HepG2 (cell line): ENCODE data around the gene BIRC6. TPM values are rescaled to one million over a fixed set of nuclear protein-coding genes. Genes with fewer than 3 reads are reported as not detected.

Experiments
- ATAC-seq: fragments of 200-7000 bp; cut with Tn5 transposase; 3 replicates; pipeline ENCODE4 v1.9.1; 2020; ENCODE audit warnings: mild to moderate bottlenecking, moderate library complexity
- BruUV-seq: library from RNA; stranded (reverse); fragments of 400-500 nt; replicated peaks from 2 replicates; lab custom pipeline; 2021; lab: Mats Ljungman, UMichigan
- CTCF ChIA-PET: fragments of 300-600 bp; formaldehyde crosslinking; extraction: SDS; loops from one replicate; lab custom pipeline; 2021; ENCODE audit warnings: low total read pairs, inconsistent platforms, low intra/inter-chr PET ratio; lab: Yijun Ruan, JAX
- POLR2A ChIA-PET: fragments of 350-600 bp; sonication (Branson Sonifier 250); formaldehyde crosslinking; loops from one replicate; lab custom pipeline; 2020; ENCODE audit warnings: antibody characterized with exemption, inconsistent platforms; lab: Yijun Ruan, JAX
- DNase-seq: peaks from one replicate; pipeline ENCODE4 v3.0.0-alpha.2; 2015; ENCODE audit warnings: low spot score
- FAIRE-seq: peaks from 3 replicates; lab custom pipeline; 2011; peaks lifted over from hg19 to GRCh38; lab: Jason Lieb, UNC
- H2AFZ ChIP-seq: one replicate; pipeline ENCODE4 v1.6.1; 2011; ENCODE audit warnings: low read length, inconsistent platforms
- H3K27ac ChIP-seq: fragments of 300-600 bp; 3 replicates; pipeline ENCODE4 v1.8.0; 2011; ENCODE audit warnings: mixed run types, mild to moderate bottlenecking, mixed read lengths, low read length, inconsistent platforms; ENCODE audit not compliant: insufficient read depth; ENCODE audit errors: extremely low read length
- H3K27me3 ChIP-seq, 2 experiments: fragments of 200-600 bp in 1 of 2; 2 replicates in 1 of 2; 3 replicates in 1 of 2; pipeline versions ENCODE4 v1.6.0 to v1.8.0; 2011; ENCODE audit warnings: low read length in 2 of 2, mild to moderate bottlenecking in 2 of 2, moderate library complexity in 2 of 2, inconsistent platforms in 1 of 2; ENCODE audit not compliant: insufficient read depth in 2 of 2, control insufficient read depth in 1 of 2
- H3K36me3 ChIP-seq, 2 experiments: fragments of 200-600 bp in 1 of 2; replicated peaks in 1 of 2; 2 replicates in 1 of 2; 3 replicates in 1 of 2; pipeline versions ENCODE4 v1.5.1 to v1.8.0; 2011; ENCODE audit warnings: low read length in 2 of 2, inconsistent platforms in 1 of 2; ENCODE audit not compliant: insufficient read depth in 2 of 2, control insufficient read depth in 1 of 2
- H3K4me1 ChIP-seq: 2 replicates; pipeline ENCODE4 v1.5.1; 2012; ENCODE audit warnings: low read length, inconsistent platforms; ENCODE audit not compliant: insufficient read depth
- H3K4me2 ChIP-seq: 2 replicates; pipeline ENCODE4 v1.6.0; 2011; ENCODE audit warnings: low read depth, low read length, inconsistent platforms
- H3K4me3 ChIP-seq, 3 experiments: fragments of 200-600 bp in 1 of 3; sonication (generic), shearing (Covaris generic) in 1 of 3; replicated peaks in 1 of 3; 2 replicates each; pipeline ENCODE4 v1.5.1; 2011 to 2016; ENCODE audit warnings: low read length in 3 of 3, inconsistent platforms in 2 of 3, low read depth in 2 of 3, mild to moderate bottlenecking in 2 of 3, control low read depth in 1 of 3, mixed read lengths in 1 of 3; ENCODE audit not compliant: insufficient read depth in 1 of 3
- H3K79me2 ChIP-seq: one replicate; pipeline ENCODE4 v1.6.1; 2011; ENCODE audit warnings: low read length, inconsistent platforms; ENCODE audit not compliant: insufficient read depth
- H3K9ac ChIP-seq: 2 replicates; pipeline ENCODE4 v1.6.0; 2011; ENCODE audit warnings: mild to moderate bottlenecking, low read depth, low read length, inconsistent platforms; ENCODE audit not compliant: insufficient read depth
- H3K9me3 ChIP-seq: 2 replicates; pipeline ENCODE4 v1.5.1; 2012; ENCODE audit warnings: mild to moderate bottlenecking, low read length
- H4K20me1 ChIP-seq: 2 replicates; pipeline ENCODE4 v1.6.0; 2011; ENCODE audit warnings: inconsistent platforms, mild to moderate bottlenecking, low read length, moderate library complexity; ENCODE audit not compliant: insufficient read depth
- AHR ChIP-seq: IDR thresholded peaks from 2 replicates; pipeline ENCODE4 v1.6.1; 2018; ENCODE audit warnings: missing genetic modification reagents, missing compliant biosample characterization
- ARID3A ChIP-seq: IDR thresholded peaks from 2 replicates; pipeline ENCODE4 v1.6.1; 2012; ENCODE audit warnings: low read depth, low read length, improper control_type of control experiment
- HNRNPH1 ChIP-seq: fragments of 200-400 bp; formaldehyde crosslinking; optimal IDR thresholded peaks from 2 replicates; pipeline ENCODE3; 2017; ENCODE audit warnings: mild to moderate bottlenecking, low read depth, low read length
- MBD4 ChIP-seq: IDR thresholded peaks from 2 replicates; pipeline ENCODE4 v1.6.1; 2012; ENCODE audit warnings: low read length, inconsistent platforms, borderline replicate concordance
- MED1 ChIP-seq: sonication (generic); formaldehyde crosslinking; IDR thresholded peaks from 2 replicates; pipeline ENCODE4 v1.4.0; 2020; ENCODE audit warnings: missing genetic modification reagents
- MEIS2 ChIP-seq: sonication (generic); formaldehyde crosslinking; IDR thresholded peaks from 2 replicates; pipeline ENCODE4 v1.9.0; 2021; ENCODE audit warnings: mild to moderate bottlenecking, missing genetic modification reagents
- NAIF1 ChIP-seq: sonication (generic); formaldehyde crosslinking; IDR thresholded peaks from 2 replicates; pipeline ENCODE4 v1.5.0; 2020; ENCODE audit warnings: mild to moderate bottlenecking, missing genetic modification reagents, borderline replicate concordance
- NFYC ChIP-seq: IDR thresholded peaks from 2 replicates; pipeline ENCODE4 v1.6.1; 2016; ENCODE audit warnings: missing genetic modification reagents, missing compliant biosample characterization
- RXRA ChIP-seq: sonication (generic); formaldehyde crosslinking; IDR thresholded peaks from 2 replicates; pipeline ENCODE4 v1.5.1; 2020; ENCODE audit warnings: missing genetic modification reagents
- SAP130 ChIP-seq: IDR thresholded peaks from 2 replicates; pipeline ENCODE4 v1.6.1; 2016; ENCODE audit warnings: low read depth
- SRSF9 ChIP-seq: fragments of 200-400 bp; formaldehyde crosslinking; IDR thresholded peaks from 2 replicates; pipeline ENCODE4 v1.6.1; 2018; ENCODE audit warnings: borderline replicate concordance, mild to moderate bottlenecking, low read depth, low read length; ENCODE audit not compliant: insufficient read depth, poor library complexity, severe bottlenecking
- ZBTB20 ChIP-seq: sonication (generic); formaldehyde crosslinking; IDR thresholded peaks from 2 replicates; pipeline ENCODE4 v1.8.1; 2023; ENCODE audit warnings: missing genetic modification reagents, low read depth, mild to moderate bottlenecking, borderline replicate concordance
- ZNF124 ChIP-seq: sonication (generic); formaldehyde crosslinking; IDR thresholded peaks from 2 replicates; pipeline ENCODE4 v1.4.0; 2020; ENCODE audit warnings: missing genetic modification reagents
- ZNF646 ChIP-seq: sonication (generic); formaldehyde crosslinking; IDR thresholded peaks from 2 replicates; pipeline ENCODE4 v1.9.0; 2021; ENCODE audit warnings: mild to moderate bottlenecking, missing genetic modification reagents
- ZNF773 ChIP-seq: sonication (generic); formaldehyde crosslinking; IDR thresholded peaks from 2 replicates; pipeline ENCODE4 v1.4.0; 2020; ENCODE audit warnings: missing genetic modification reagents, borderline replicate concordance
- WGBS: methylation state at CpG from one replicate; pipeline ENCODE4 v1.1.6; 2017; ENCODE audit warnings: low lambda C conversion rate; 5-methylcytosine and 5-hydroxymethylcytosine counted together
- in situ Hi-C: cut with HindIII; loops from 2 replicates; pipeline ENCODE4 v1.10.0; 2017; ENCODE audit warnings: low pct_unique_long_range_greater_than_20kb; ENCODE audit not compliant: extremely low pct_ligation_motif_present
- intact Hi-C: fragments of 100-400 bp; cut with micrococcal nuclease; formaldehyde crosslinking; loops from one replicate; pipeline ENCODE4 v1.10.0; 2022; ENCODE audit not compliant: unreplicated experiment
- polyA plus RNA-seq, 8 experiments: library from polyadenylated mRNA; depleted of rRNA in 3 of 8; stranded (reverse) in 7 of 8; unstranded in 1 of 8; fragments of >200 nt; fragmentation: Illumina TruSeq in 4 of 8; extraction: Trizol in 4 of 8; gene quantifications; 2 replicates each; pipeline versions ENCODE4 v1.2.1 to v1.2.3, GENCODE V29; 2011 to 2016; ENCODE audit warnings: low read depth in 4 of 8, missing spikeins in 1 of 8, mixed read lengths in 1 of 8; ENCODE audit not compliant: insufficient read depth in 1 of 8
- total RNA-seq, 5 experiments: library from RNA; depleted of rRNA; stranded (reverse); fragments of >200 nt; fragmentation: Illumina TruSeq; extraction: Trizol; gene quantifications; 2 replicates each; pipeline ENCODE4 v1.2.3, GENCODE V29; 2016; ENCODE audit warnings: low read depth in 1 of 5

BIRC6 gene
- total and polyA plus RNA-seq, 2 of the 13 experiments (the other 11 are each of a cell fraction or from before 2014, with no cell fraction given), result 65.6 to 120 TPM

- DNase-seq (no peak), FAIRE-seq (no peak), ATAC-seq (no peak)
- Histone ChIP-seq H3K4me1 (no peaks in the 10 kb centered on the region), H3K36me3 (peaks cover 7 to 38% of the 10 kb centered on the region in 2 experiments), H3K27ac (no peak overlapping the region), H3K27me3 (no peaks in the 10 kb centered on the region), H2AFZ (no peak overlapping the region), H3K9me3 (no peaks in the 10 kb centered on the region), H3K4me2 (no peak overlapping the region), H3K9ac (no peak overlapping the region), H3K4me3 (no peak overlapping the region), H4K20me1 (no peaks in the 10 kb centered on the region), H3K79me2 (no peaks in the 10 kb centered on the region)
- no TSS peak for BruUV-seq
- intact Hi-C loops (no loop called here), in situ Hi-C loops (no loop called here)
- ChIA-PET POLR2A (no interaction called here), CTCF (no interaction called here)
- no peak for TF ChIP-seq RXRA (CRISPR knock-in tag)
- no peak for TF ChIP-seq SRSF9
- TF ChIP-seq MEIS2, result no peak
- no peak for TF ChIP-seq ZNF646 (CRISPR knock-in tag)
- TF ChIP-seq SAP130 (CRISPR knock-in tag), result no peak
- TF ChIP-seq NFYC, result no peak
- no peak for TF ChIP-seq ARID3A
- TF ChIP-seq NAIF1 (CRISPR knock-in tag), result no peak
- no peak for TF ChIP-seq ZNF124 (CRISPR knock-in tag)
- no peak for TF ChIP-seq MBD4
- TF ChIP-seq MED1, result no peak
- TF ChIP-seq ZBTB20, result no peak
- TF ChIP-seq HNRNPH1, result no peak
- no peak for TF ChIP-seq ZNF773 (CRISPR knock-in tag)
- TF ChIP-seq AHR (CRISPR knock-in tag), result no peak
- WGBS, result 98% methylated on average over 3 of the region's 3 CpGs
Observed at GRCh38 chr2:32534831-32535230, 178.0 kb downstream of the BIRC6 start.
